Mucosa of descending colon (tissue), 3 donors: ENCODE measurements around the gene SLC26A3. TPM values are rescaled to one million over a fixed set of nuclear protein-coding genes. Genes with fewer than 3 reads are reported as not detected.

Source experiments
- ATAC-seq: fragments of 200-7000 bp; cut with Tn5 transposase; one replicate; pipeline ENCODE4 v1.9.1; 2020; ENCODE audit warnings: mild to moderate bottlenecking, moderate library complexity
- DNase-seq, 3 donors: peaks; one replicate each; pipeline ENCODE4 v3.0.0-alpha.2; 2020
- H3K36me3 ChIP-seq: fragments of 200-600 bp; one replicate; pipeline ENCODE4 v1.8.0; 2021; ENCODE audit warnings: low read depth, mild to moderate bottlenecking
- H3K4me1 ChIP-seq: fragments of 200-600 bp; one replicate; pipeline ENCODE4 v1.8.0; 2021; ENCODE audit warnings: low read depth, mild to moderate bottlenecking
- H3K4me3 ChIP-seq: fragments of 200-600 bp; one replicate; pipeline ENCODE4 v1.8.0; 2021; ENCODE audit warnings: mild to moderate bottlenecking
- H3K9me3 ChIP-seq: fragments of 200-600 bp; one replicate; pipeline ENCODE4 v1.8.0; 2021; ENCODE audit warnings: mild to moderate bottlenecking
- intact Hi-C, 2 donors: fragments of 100-400 bp; cut with DNase I in 1 of 2; cut with micrococcal nuclease in 1 of 2; formaldehyde crosslinking; loops; one replicate each; pipeline versions ENCODE4 v1.11.0 to v1.11.1; 2022; cut with DNase I, micrococcal nuclease
- total RNA-seq, 3 donors: library from RNA; stranded (reverse); fragmentation: NEBNext Ultra II Directional in 2 of 3; extraction: Animal tissue kit (Norgen Biotek cat#: 25700) in 2 of 3; gene quantifications; one replicate each; pipeline versions ENCODE4 v1.2.1 to v1.2.4, GENCODE V29; 2021 to 2023
- TF ChIP-seq, protein P1 (sequence below): fragments of 200-600 bp; IDR thresholded peaks from one replicate; pipeline ENCODE4 v1.8.0; 2022; ENCODE audit warnings: antibody characterized with exemption, mild to moderate bottlenecking
- donor health status: DM: no; HTN: no; CAD: no; lungs with moderate emphysema.
- donor health status: DM: no; HTN: no; CAD: no.
- donor health status: DM: no; HTN: yes; CAD: no.

The SLC26A3 gene
- total RNA-seq, 3 donors from 2014 or later, result 1,687 to 3,849 (median 2,946) TPM

DNA sequence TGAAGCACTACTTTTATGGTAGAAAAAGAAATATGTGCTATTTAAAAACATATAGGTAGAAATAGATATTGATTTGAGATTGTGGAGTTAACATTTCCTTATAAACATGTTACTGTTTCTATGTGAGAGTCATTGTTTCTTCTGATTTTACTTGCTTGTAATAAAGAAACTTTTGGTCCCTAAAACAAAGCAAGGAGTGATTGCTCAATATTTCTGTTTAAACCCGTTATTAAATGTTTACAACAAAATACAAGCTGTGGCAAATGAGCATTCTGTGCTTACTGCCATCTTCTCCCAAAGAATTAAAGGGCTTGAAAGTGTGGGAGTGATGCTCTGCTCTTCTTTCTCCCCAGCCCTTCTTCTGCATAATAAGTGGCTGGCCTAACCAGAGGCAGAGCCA lies 81.7 kb downstream of the SLC26A3 start:
- Histone ChIP-seq H3K4me1 (no peaks in the 10 kb centered on the region), H3K9me3 (no peaks in the 10 kb centered on the region), H3K36me3 (no peaks in the 10 kb centered on the region), H3K4me3 (no peak overlapping the region)
- TF ChIP-seq, protein P1, sequence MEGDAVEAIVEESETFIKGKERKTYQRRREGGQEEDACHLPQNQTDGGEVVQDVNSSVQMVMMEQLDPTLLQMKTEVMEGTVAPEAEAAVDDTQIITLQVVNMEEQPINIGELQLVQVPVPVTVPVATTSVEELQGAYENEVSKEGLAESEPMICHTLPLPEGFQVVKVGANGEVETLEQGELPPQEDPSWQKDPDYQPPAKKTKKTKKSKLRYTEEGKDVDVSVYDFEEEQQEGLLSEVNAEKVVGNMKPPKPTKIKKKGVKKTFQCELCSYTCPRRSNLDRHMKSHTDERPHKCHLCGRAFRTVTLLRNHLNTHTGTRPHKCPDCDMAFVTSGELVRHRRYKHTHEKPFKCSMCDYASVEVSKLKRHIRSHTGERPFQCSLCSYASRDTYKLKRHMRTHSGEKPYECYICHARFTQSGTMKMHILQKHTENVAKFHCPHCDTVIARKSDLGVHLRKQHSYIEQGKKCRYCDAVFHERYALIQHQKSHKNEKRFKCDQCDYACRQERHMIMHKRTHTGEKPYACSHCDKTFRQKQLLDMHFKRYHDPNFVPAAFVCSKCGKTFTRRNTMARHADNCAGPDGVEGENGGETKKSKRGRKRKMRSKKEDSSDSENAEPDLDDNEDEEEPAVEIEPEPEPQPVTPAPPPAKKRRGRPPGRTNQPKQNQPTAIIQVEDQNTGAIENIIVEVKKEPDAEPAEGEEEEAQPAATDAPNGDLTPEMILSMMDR, result no peak
- DNase-seq (no peak), ATAC-seq (no peak)
- intact Hi-C loops, result loop anchor here in 1 of 2 donors (10.0 kb wide), 1 partner anchor 246 kb away; the partner anchor contains the start of gene GPR22

DNA sequence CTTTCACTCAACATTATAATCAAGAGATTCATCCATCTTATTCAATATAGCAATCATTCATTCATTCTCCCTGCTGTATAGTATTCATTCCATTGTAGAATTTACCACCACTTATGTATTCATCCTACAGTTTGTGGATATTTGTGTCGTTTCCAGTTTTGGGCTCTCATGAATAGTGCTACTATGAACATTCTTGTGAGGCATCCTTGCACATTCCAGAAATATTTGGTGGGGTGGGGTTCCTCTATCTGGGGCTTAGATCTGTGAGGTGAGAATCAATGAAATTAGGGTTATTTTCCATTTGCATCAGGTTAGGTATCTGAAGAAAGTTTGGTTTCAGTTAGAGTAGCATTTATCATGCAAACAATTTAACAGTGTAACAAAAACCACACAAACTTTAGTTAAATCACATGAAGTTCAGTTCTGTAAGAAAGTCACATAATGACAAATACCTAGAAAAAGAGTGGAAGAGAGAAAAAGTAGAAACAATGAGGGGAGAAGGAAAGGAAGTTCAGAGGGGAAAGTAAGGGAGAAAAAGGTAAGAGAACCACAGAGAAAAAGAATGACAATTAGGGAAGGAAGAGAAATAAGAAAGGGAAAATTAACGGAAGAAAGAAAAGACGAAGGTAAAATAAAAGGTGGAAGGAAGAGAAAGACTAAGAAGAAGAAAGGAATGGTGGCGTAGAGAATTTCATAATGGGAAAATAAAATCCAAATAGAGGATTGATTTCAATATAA lies 84.4 kb downstream of the SLC26A3 start:
- H3K9me3 ChIP-seq, result no peaks in the 10 kb centered on the region
- H3K4me1 ChIP-seq, result no peaks in the 10 kb centered on the region
- ATAC-seq (no peak), DNase-seq (no peak)
- intact Hi-C loops, result no loop called here
- no peak overlapping the region for H3K4me3 ChIP-seq
- TF ChIP-seq, protein P1, result no peak
- H3K36me3 ChIP-seq, result no peaks in the 10 kb centered on the region

- H3K4me3 ChIP-seq, result no peak overlapping the region
- no peak for DNase-seq
- no peaks in the 10 kb centered on the region for H3K9me3 ChIP-seq
- H3K36me3 ChIP-seq, result no peaks in the 10 kb centered on the region
- TF ChIP-seq, protein P1, result no peak
- no peak for ATAC-seq
- H3K4me1 ChIP-seq, result no peaks in the 10 kb centered on the region
- intact Hi-C loops, result no loop called here
Measured at GRCh38 chr7:107715531-107715930, 87.5 kb downstream of the SLC26A3 start.

Other genes with a start within 250 kb of the SLC26A3 start
- 10 to 100 TPM; 46.8 to 56.4 (median 47.7) TPM for gene COG5, start 239.3 kb downstream of the SLC26A3 start, total RNA-seq
- 1 to 10 TPM; 5.2 to 7.0 (median 7.0) TPM for gene DUS4L, start 239.3 kb downstream of the SLC26A3 start, total RNA-seq
- 10 to 100 TPM; 51.7 to 73.8 (median 66.6) TPM for gene BCAP29, start 223.0 kb downstream of the SLC26A3 start, total RNA-seq
- gene SLC26A4, start 142.4 kb downstream of the SLC26A3 start, total RNA-seq, result 1 to 10 TPM in 1 of 3 donors, under 1 TPM in 2; 0.48 to 1.4 (median 0.57) TPM
- gene CBLL1, start 59.1 kb downstream of the SLC26A3 start, total RNA-seq, result 10 to 100 TPM; 24.1 to 28.9 (median 25.4) TPM
- gene DLD, start 88.0 kb upstream of the SLC26A3 start, total RNA-seq, result 100 to 1,000 TPM; 108 to 150 (median 113) TPM
- gene LAMB1, start 199.9 kb upstream of the SLC26A3 start, total RNA-seq, result 100 to 1,000 TPM in 2 of 3 donors, 10 to 100 TPM in 1; 82.0 to 165 (median 148) TPM